ENCODE data around the gene MACIR. TPM values are rescaled to one million over a fixed set of nuclear protein-coding genes. Genes with fewer than 3 reads are reported as not detected.

Gene MACIR
- total RNA-seq, 4 donors from 2014 or later: 8.4 to 10.4 (median 9.5) TPM

GRCh38 chr5:103289024-103289423 lies 30.5 kb downstream of the MACIR start:
- intact Hi-C loops (cut with DNase I): no loop called here
- WGBS: 97% methylated on average over 1 of the region's 1 CpG
- Histone ChIP-seq H3K4me3 (no peak overlapping the region), H3K9me3 (no peaks in the 10 kb centered on the region), H3K27ac (replicated peaks in 1 of 4) (no peak overlapping the region), H3K27me3 (no peaks in the 10 kb centered on the region), H3K36me3 (no peaks in the 10 kb centered on the region), H3K4me1 (peaks cover 0 to 5% (median 0%) of the 10 kb centered on the region in 4 donors)
- no peak for TF ChIP-seq POLR2AphosphoS5 (IDR thresholded peaks at IDR 0.05)
- no peak for TF ChIP-seq EP300 (IDR thresholded peaks at IDR 0.05)
- TF ChIP-seq, protein P1, sequence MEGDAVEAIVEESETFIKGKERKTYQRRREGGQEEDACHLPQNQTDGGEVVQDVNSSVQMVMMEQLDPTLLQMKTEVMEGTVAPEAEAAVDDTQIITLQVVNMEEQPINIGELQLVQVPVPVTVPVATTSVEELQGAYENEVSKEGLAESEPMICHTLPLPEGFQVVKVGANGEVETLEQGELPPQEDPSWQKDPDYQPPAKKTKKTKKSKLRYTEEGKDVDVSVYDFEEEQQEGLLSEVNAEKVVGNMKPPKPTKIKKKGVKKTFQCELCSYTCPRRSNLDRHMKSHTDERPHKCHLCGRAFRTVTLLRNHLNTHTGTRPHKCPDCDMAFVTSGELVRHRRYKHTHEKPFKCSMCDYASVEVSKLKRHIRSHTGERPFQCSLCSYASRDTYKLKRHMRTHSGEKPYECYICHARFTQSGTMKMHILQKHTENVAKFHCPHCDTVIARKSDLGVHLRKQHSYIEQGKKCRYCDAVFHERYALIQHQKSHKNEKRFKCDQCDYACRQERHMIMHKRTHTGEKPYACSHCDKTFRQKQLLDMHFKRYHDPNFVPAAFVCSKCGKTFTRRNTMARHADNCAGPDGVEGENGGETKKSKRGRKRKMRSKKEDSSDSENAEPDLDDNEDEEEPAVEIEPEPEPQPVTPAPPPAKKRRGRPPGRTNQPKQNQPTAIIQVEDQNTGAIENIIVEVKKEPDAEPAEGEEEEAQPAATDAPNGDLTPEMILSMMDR (IDR thresholded peaks at IDR 0.05): no peak
- TF ChIP-seq POLR2A (IDR thresholded peaks at IDR 0.05; ENCODE audit: low read depth): no peak
- DNase-seq (ENCODE audit: extremely low spot score): no peak

DNA sequence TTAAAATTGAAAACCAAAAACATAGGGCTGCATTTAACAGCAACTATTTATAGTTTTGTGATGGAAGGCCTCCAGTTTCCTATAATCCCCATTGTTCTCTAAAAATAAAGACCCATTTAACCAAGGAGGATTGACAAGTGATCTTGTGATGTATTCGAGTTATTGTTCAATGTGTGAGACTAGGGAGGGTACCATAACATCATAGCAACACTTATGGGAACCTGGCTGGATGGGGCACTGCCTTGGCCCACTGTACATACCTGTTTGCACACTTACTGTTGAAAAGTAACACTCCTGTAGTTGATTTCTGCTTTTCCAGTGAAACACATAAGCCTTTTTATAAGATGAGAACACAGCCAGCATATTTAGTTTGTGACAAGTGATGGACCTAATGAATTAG lies 32.3 kb downstream of the MACIR start:
- WGBS: 67% methylated on average over 1 of the region's 1 CpG
- intact Hi-C loops (cut with DNase I): no loop called here
- Histone ChIP-seq H3K27me3 (no peaks in the 10 kb centered on the region), H3K4me3 (no peak overlapping the region), H3K9me3 (no peaks in the 10 kb centered on the region), H3K4me1 (peaks cover 0 to 5% (median 0%) of the 10 kb centered on the region in 4 donors), H3K36me3 (no peaks in the 10 kb centered on the region), H3K27ac (replicated peaks in 1 of 4) (no peak overlapping the region)
- TF ChIP-seq EP300 (IDR thresholded peaks at IDR 0.05): no peak
- TF ChIP-seq POLR2A (IDR thresholded peaks at IDR 0.05; ENCODE audit: low read depth): no peak
- TF ChIP-seq POLR2AphosphoS5 (IDR thresholded peaks at IDR 0.05): no peak
- TF ChIP-seq, protein P1 (IDR thresholded peaks at IDR 0.05): no peak
- DNase-seq (ENCODE audit: extremely low spot score): no peak

DNA sequence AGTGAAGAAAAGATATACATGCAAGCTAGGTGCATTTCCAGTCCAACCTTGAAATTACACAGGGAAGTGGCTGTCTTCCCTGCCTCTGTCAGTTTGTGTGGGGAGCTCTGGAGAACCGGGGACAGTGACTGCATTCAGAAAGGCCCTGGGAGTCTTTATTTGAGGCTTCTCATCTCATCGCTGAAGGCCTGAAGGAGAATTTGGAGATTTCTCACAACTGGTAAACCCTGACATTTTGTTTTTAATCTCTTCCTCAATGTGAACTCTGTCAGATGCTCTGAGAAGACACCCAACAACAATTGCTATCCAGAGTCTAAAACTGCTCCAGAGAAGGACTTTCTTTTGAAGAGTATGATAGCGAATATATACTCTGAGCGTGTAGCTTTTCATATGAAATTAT lies 33.0 kb downstream of the MACIR start:
- intact Hi-C loops (cut with DNase I): no loop called here
- TF ChIP-seq POLR2AphosphoS5 (IDR thresholded peaks at IDR 0.05): no peak
- TF ChIP-seq, protein P1 (IDR thresholded peaks at IDR 0.05): no peak
- Histone ChIP-seq H3K27me3 (no peaks in the 10 kb centered on the region), H3K4me1 (peaks cover 0 to 5% (median 0%) of the 10 kb centered on the region in 4 donors), H3K4me3 (no peak overlapping the region), H3K36me3 (no peaks in the 10 kb centered on the region), H3K27ac (replicated peaks in 1 of 4) (no peak overlapping the region), H3K9me3 (no peaks in the 10 kb centered on the region)
- WGBS: 90% methylated on average over 4 of the region's 4 CpGs
- no peak for DNase-seq (ENCODE audit: extremely low spot score)

DNA sequence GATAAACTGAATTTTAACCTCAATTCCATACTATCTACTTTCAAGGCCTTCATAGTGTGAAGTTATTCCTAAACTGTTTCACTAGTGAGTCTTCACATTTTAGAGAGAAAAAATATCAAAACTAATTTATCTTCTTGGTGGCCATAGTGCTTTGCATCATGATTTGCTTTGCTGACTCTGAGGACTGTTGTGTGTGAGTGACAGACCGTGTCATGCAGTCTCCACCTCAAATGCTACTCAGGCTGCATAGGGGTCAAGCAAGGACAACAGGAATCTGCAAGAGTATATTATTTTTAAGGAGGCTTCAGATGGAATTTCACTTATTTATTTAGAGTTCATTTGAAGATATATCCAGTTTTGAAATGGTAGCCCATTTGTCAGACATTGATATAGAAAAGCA lies 34.5 kb downstream of the MACIR start:
- no peaks in the 10 kb centered on the region for H3K36me3 ChIP-seq
- intact Hi-C loops (cut with DNase I): no loop called here

More for the DNA sequence above, 34.5 kb downstream of the MACIR start:
- 100% methylated on average over 1 of the region's 1 CpG for WGBS
- DNase-seq (ENCODE audit: extremely low spot score): no peak
- H3K4me3 ChIP-seq: no peak overlapping the region
- TF ChIP-seq, protein P1 (IDR thresholded peaks at IDR 0.05): no peak
- TF ChIP-seq POLR2AphosphoS5 (IDR thresholded peaks at IDR 0.05): no peak
- TF ChIP-seq EP300 (IDR thresholded peaks at IDR 0.05): no peak
- no peak for TF ChIP-seq POLR2A (IDR thresholded peaks at IDR 0.05; ENCODE audit: low read depth)
- H3K4me1 ChIP-seq: peaks cover 0 to 5% (median 0%) of the 10 kb centered on the region in 4 donors
- no peaks in the 10 kb centered on the region for H3K27me3 ChIP-seq
- H3K27ac ChIP-seq (replicated peaks in 1 of 4): no peak overlapping the region
- no peaks in the 10 kb centered on the region for H3K9me3 ChIP-seq

All from esophagus muscularis mucosa (tissue), 4 donors.